OCI-M1 (cell line): Measurements from ENCODE around the gene GATA2.
A peak's percentile ranks its signal among the peaks of the same experiment; 100 is the strongest.

ENCODE experiments used
- DNase-seq: peaks from one replicate; lab custom pipeline; 2025; lab: John Stamatoyannopoulos, UW

GATA2 gene

DNA sequence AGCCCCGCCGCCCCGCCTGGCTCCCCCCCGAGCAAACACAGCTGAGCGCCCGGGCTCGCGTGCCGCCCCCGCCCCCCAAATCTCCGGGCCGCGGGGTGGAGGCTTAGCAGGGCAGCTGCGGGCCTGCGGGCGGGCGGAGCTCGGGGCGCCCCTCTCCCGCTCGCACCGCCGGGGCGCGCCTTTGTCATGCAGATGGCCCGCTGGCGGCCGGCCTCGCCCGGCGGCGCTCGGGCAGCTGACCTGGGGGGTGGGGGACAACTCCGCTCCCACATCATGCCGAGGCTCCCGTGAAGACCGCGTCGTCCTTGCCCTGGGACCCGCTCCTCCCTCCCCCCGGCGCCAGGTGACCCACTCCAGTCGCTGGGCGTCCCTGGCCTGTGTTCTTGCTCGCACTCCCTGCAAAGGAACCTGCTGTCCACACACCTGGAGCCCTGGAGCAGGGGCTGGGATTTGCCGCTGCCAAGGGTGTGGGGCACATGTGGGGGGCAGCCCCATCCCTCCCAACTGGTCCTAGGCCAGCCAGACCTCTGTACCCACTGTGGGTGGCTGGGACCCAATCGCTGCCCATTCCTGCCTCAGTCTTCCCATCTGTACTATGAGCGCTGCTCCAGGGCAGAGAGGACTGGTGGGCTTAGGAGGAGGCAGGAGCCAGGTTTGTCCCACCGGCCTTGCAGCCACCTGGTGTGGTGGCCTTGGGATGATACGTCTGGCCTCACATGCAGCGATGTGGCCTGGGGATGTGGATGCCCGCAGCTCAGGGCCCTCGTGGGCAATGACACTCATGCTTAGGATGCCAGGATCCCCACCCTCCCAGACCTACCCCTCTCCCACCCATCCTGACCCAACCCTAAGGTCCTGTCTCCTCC lies 59.8 kb downstream of the GATA2 start:
- DNase-seq: peak; percentile 20

DNA sequence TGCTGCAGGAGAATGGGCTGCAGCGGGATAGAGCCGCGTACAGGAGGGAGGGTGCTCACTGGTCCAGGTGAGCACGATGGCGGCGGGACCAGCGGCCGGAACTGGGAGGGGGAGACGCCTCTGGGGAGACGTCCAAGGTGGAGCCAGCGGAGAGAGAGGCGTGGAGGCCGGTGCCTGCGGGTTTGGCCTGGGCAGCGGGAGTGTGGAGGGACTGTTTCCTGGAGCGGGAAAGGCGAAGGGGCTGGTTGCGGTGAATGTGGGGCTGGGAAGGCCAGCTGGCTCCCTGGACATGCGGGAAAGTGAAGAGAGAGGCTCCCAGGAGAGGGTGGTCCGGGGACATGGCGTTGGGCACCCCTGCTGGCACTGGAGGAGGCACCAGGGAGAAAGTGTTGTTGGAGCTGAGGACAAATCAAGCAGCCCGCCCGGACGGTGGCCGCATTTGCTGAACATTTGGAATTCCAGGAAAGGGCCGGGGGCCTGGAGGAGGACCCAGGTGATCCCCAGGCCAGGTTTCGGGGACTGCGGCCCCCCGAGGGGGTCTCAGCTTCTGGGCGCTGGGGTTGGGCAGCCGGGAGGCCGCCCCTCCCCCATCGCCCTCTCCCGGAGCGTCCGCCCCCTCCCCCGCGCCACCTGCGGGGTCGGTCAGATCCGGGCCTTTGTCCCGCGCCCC lies 60.6 kb downstream of the GATA2 start:
- DNase-seq: no peak

DNA sequence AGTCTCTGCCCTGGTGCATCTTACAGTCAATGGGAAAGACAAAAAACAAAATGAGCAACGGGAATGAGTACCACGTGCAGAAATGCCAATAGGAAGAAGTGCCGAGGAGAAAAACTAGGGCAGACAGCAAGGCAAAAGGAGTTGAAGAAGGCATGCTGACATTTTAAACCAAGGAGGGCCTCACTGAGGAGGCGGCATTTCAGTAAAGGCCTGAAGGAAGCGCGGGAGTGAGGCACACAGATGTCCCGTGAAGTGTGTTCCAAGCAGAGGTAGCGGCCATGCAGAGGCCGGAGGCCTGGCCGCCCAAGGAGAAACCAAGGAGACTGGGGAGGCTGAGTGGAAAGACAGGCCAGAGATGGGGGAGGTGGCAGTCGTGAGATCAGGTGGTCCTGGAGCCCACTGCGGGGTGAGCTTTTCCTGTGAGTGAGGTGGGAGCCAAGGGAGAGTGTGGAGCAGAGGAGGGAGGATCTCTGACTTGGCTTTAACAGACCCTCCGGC lies 61.1 kb downstream of the GATA2 start:
- no peak for DNase-seq

DNA sequence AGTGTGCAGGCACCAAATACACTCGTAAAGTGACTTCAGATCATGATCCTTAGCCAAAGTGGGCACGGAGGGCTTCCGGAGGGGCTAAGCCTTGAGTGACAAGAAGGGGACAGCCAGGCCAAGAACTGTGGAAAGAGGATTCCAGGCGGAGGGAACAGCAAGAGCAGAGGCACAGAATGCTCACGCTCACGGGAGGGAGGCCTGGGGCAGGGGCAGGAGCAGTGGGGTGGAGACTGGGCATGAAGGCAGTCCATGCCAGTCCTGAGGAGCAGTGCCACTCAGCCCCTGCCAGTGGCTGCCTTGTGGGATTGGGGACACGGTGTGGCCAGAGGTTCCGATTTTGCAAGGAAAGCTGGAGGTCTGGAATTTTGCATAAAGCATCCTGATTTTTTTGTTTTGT lies 62.3 kb downstream of the GATA2 start:
- DNase-seq: no peak

- DNase-seq: no peak
Observed at GRCh38 chr3:128430301-128430700, 62.7 kb downstream of the GATA2 start.

DNA sequence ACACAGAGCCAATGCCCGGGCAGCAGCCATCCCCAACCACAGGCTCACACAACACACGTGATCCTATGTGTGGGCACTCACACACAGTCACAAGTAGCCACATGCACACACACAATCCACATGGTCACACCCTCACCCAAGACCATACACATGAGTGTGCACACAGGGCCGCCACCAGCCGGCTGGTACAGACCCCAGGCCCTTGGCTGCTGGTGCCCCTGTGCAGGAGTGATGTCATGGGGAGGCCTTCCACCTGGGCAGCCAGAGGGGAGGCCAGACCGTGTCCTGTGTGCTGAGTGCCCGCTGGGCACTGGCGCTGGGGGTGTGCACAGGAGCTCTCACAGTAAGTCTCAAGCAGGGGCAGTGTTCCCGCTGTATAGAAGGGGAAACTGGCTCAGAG lies 63.2 kb downstream of the GATA2 start:
- DNase-seq: no peak
